Thymus (tissue), 11 donors: ENCODE measurements around the gene TEKTIP1. TPM values are rescaled to one million over a fixed set of nuclear protein-coding genes. Genes with fewer than 3 reads are reported as not detected.

ENCODE experiments used
- DNase-seq, 9 donors: peaks; one replicate each; pipeline ENCODE4 v3.0.0-alpha.2; 2013; ENCODE audit warnings: low spot score in 9 of 9, low read depth in 6 of 9, missing footprints in 1 of 9
- H3K27ac ChIP-seq, 2 donors: one replicate each; pipeline ENCODE4 v1.5.1; 2013; ENCODE audit warnings: control low read depth in 1 of 2, low read depth in 1 of 2, low read length in 1 of 2, mild to moderate bottlenecking in 1 of 2, moderate library complexity in 1 of 2
- H3K27me3 ChIP-seq, 2 donors: one replicate each; pipeline ENCODE4 v1.5.1; 2013; ENCODE audit warnings: low read length in 1 of 2; ENCODE audit not compliant: control insufficient read depth in 2 of 2, insufficient read depth in 1 of 2
- H3K36me3 ChIP-seq, 2 donors: one replicate each; pipeline ENCODE4 v1.5.1; 2013; ENCODE audit warnings: low read length in 1 of 2, mild to moderate bottlenecking in 1 of 2, moderate library complexity in 1 of 2; ENCODE audit not compliant: control insufficient read depth in 2 of 2, insufficient read depth in 2 of 2
- H3K4me1 ChIP-seq, 2 donors: one replicate each; pipeline ENCODE4 v1.5.1; 2013; ENCODE audit warnings: low read length in 2 of 2; ENCODE audit not compliant: control insufficient read depth in 2 of 2, insufficient read depth in 2 of 2
- H3K4me3 ChIP-seq, 2 donors: one replicate each; pipeline ENCODE4 v1.5.1; 2013; ENCODE audit warnings: low read length in 2 of 2, control low read depth in 1 of 2, mild to moderate bottlenecking in 1 of 2
- H3K9me3 ChIP-seq, 2 donors: one replicate each; pipeline ENCODE4 v1.5.1; 2013; ENCODE audit warnings: low read length in 1 of 2, mild to moderate bottlenecking in 1 of 2; ENCODE audit not compliant: control insufficient read depth in 2 of 2, insufficient read depth in 1 of 2
- WGBS: extraction: QIAGEN DNeasy Blood & Tissue Kit; methylation state at CpG from one replicate; pipeline ENCODE4 v1.1.7; 2013; 5-methylcytosine and 5-hydroxymethylcytosine counted together
- polyA plus RNA-seq: library from polyadenylated mRNA; stranded (reverse); fragments of 200-250 nt; gene quantifications from one replicate; pipeline ENCODE4 v1.2.3, GENCODE V29; 2013
- total RNA-seq: library from RNA; stranded (reverse); fragments of 120-200 nt; gene quantifications from one replicate; pipeline ENCODE4 v1.2.4, GENCODE V29; 2013
- donor health status: healthy.

Gene TEKTIP1
- total and polyA plus RNA-seq, 2 donors: 0.61 to 4.9 TPM

DNA sequence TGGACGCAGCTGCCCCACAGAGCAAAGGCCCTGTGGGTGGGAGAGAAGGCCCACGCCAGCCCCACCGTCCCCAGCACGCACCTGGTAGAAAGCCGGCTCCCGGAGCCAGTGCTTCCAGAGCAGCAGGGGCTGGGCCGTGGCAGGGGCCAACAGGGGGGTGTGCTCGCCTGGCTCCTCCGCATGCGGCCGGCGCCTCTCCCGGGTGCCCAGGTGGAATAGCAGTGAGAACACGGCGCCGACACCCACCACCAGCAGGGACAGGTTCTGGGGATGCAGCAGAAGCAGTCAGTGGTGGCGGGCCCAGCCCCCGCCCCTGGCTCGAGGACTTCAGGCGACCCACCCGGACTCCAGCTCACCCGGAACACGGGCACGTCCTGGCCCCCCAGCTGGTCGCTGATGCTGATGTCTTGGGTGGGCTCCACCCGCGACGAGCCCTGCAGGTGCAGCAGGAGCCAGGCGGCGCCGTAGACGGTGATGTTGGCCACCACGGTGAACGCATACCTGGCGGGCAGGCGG lies 8.9 kb downstream of the TEKTIP1 start:
- no peak for DNase-seq
- Histone ChIP-seq H3K9me3 (no peaks in the 10 kb centered on the region), H3K27ac (no peak overlapping the region), H3K4me1 (peaks cover 1 to 9% of the 10 kb centered on the region in 2 donors), H3K4me3 (no peak overlapping the region), H3K36me3 (peaks cover 69 to 70% of the 10 kb centered on the region in 2 donors), H3K27me3 (no peaks in the 10 kb centered on the region)
- WGBS: 93% methylated on average over 36 of the region's 36 CpGs

GRCh38 chr19:3548606-3549005 lies 9.6 kb downstream of the TEKTIP1 start:
- no peak for DNase-seq
- Histone ChIP-seq H3K27ac (no peak overlapping the region), H3K9me3 (no peaks in the 10 kb centered on the region), H3K27me3 (no peaks in the 10 kb centered on the region), H3K36me3 (peaks cover 64 to 65% of the 10 kb centered on the region in 2 donors), H3K4me1 (peaks cover 6 to 15% of the 10 kb centered on the region in 2 donors), H3K4me3 (no peak overlapping the region)
- 96% methylated on average over 14 of the region's 14 CpGs for WGBS

GRCh38 chr19:3549816-3550215 lies 10.8 kb downstream of the TEKTIP1 start:
- Histone ChIP-seq H3K4me3 (no peak overlapping the region), H3K36me3 (peaks cover 53% of the 10 kb centered on the region in 2 donors), H3K27ac (no peak overlapping the region), H3K4me1 (peaks cover 12 to 27% of the 10 kb centered on the region in 2 donors), H3K27me3 (no peaks in the 10 kb centered on the region), H3K9me3 (no peaks in the 10 kb centered on the region)
- DNase-seq: no peak
- WGBS: 96% methylated on average over 10 of the region's 10 CpGs

GRCh38 chr19:3550947-3551791 lies 12.2 kb downstream of the TEKTIP1 start:
- DNase-seq: no peak
- H3K27ac ChIP-seq: no peak overlapping the region
- 97% methylated on average over 34 of the region's 34 CpGs for whole genome bisulfite sequencing

DNA sequence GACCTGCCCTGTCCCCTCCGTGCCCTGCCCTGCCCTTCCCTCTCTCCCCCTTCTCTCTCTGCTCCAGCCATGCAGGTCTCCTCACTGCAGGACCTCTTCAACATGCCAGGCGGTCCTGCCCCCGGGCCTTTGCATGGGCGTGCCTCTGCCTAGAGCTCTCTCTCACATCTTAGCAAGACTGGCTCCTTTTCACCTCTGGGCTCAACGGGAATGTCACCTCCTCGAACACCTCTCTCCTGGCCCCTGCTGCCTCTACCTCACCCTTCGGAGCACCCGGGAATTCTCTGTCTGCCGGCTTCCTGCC lies 12.8 kb downstream of the TEKTIP1 start:
- peaks cover 26 to 46% of the 10 kb centered on the region in 2 donors for H3K4me1 ChIP-seq
- DNase-seq: no peak

More at GRCh38 chr19:3550947-3551791, 12.2 kb downstream of the TEKTIP1 start:
- Histone ChIP-seq H3K9me3 (no peaks in the 10 kb centered on the region), H3K4me3 (no peak overlapping the region), H3K4me1 (peaks cover 23 to 41% of the 10 kb centered on the region in 2 donors), H3K27me3 (no peaks in the 10 kb centered on the region), H3K36me3 (peaks cover 43 to 48% of the 10 kb centered on the region in 2 donors)

GRCh38 chr19:3554254-3555083 lies 15.5 kb downstream of the TEKTIP1 start:
- DNase-seq: peak; percentile 55 to 91 (median 76)
- Histone ChIP-seq H3K4me3 (peak overlapping the region; percentile 33 to 35), H3K4me1 (peaks cover 30 to 53% of the 10 kb centered on the region in 2 donors), H3K27ac (peak overlapping the region; percentile 88 to 95), H3K27me3 (no peaks in the 10 kb centered on the region), H3K9me3 (no peaks in the 10 kb centered on the region), H3K36me3 (peaks cover 15 to 20% of the 10 kb centered on the region in 2 donors)
- 31% methylated on average over 21 of the region's 21 CpGs for WGBS

More for the DNA sequence above, 12.8 kb downstream of the TEKTIP1 start:
- 96% methylated on average over 9 of the region's 9 CpGs for WGBS
- Histone ChIP-seq H3K36me3 (peaks cover 38 to 44% of the 10 kb centered on the region in 2 donors), H3K4me3 (no peak overlapping the region), H3K27ac (no peak overlapping the region), H3K27me3 (no peaks in the 10 kb centered on the region), H3K9me3 (no peaks in the 10 kb centered on the region)

DNA sequence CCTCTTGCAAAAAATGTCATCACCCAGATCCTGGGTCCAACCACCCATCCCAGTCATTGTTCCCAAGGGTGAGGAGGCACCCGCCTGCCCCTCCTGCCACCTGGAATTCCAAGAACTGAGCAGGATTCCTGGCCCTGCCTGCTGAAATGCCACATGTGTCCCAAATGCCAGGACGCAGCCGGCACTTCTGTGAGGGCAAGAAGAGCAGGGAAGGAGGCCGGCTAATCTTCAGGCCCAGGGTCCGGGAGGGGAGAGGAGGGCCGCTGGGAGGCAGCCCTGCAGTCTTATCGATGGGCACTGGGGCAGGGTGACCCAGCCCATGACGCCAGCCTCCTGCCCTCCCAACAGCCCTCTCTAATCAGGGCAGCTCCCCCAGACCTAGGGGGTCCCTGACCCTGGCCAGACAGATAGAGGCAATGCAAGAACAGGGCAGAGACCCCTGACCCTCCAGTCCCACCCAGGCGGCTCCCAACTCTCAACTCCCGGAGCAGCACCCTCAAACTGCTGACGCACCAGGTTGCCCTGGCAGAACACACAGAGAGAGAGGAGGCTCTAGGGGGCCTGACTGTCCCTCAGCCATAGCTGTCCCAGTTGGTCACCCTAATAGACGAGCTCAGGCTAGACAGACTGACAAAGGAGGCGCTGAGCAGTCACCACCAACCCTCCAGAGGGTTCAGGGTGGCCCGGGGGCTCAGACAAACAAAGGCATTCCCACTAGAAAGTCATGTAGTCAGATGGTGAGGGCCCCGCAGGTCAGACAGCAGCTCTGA lies 16.9 kb downstream of the TEKTIP1 start:
- DNase-seq: no peak
- H3K4me1 ChIP-seq: peaks cover 30 to 57% of the 10 kb centered on the region in 2 donors
- H3K4me3 ChIP-seq: peak overlapping the region; percentile 76 to 98
- H3K27ac ChIP-seq: peak overlapping the region; percentile 88 to 95
- WGBS: 92% methylated on average over 15 of the region's 15 CpGs
- H3K27me3 ChIP-seq: no peaks in the 10 kb centered on the region
- H3K36me3 ChIP-seq: peaks cover 8 to 13% of the 10 kb centered on the region in 2 donors
- H3K9me3 ChIP-seq: no peaks in the 10 kb centered on the region

DNA sequence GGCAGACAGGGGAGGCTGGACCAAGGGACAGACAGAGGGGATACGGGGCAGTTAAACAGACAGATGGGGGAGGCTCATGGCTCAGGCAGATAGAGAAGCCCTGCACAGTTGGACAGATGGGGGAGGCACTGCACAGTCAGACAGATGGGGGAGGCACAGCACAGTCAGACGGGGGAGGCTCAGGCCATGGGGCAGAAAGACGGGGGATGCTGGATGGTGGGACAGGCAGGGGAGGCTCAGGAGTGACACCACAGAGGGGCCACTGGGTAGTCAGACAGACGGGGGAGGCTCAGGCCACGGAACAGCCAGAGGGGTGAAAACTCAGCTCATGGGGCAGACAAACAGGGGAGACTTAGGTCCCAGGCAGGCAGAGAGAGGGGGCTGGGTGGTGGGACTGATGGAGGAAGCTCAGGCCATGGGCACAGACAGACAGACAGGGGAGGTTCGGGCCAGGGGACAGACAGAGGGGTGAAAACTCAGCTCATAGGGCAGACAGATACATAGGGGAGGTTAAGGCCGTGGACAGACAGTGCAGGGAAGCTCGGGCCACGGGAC lies 17.5 kb downstream of the TEKTIP1 start:
- Histone ChIP-seq H3K4me1 (peaks cover 30 to 57% of the 10 kb centered on the region in 2 donors), H3K9me3 (no peaks in the 10 kb centered on the region), H3K27me3 (no peaks in the 10 kb centered on the region), H3K27ac (peak overlapping the region; percentile 57 to 79), H3K4me3 (peak overlapping the region; percentile 76 to 98), H3K36me3 (peaks cover under 1 to 9% of the 10 kb centered on the region in 2 donors)
- no peak for DNase-seq
- WGBS: 37% methylated on average over 9 of the region's 9 CpGs
